Thyroid gland (tissue), 4 donors: Measurements from ENCODE around the gene SLC4A4.

ENCODE experiments used
- POLR2A ChIP-seq, 2 donors: fragments of 450-650 bp; IDR thresholded peaks; one replicate each; pipeline ENCODE4 v1.6.1; 2017; ENCODE audit warnings: antibody characterized with exemption in 2 of 2, mild to moderate bottlenecking in 2 of 2, moderate library complexity in 1 of 2
- TF ChIP-seq, protein P1 (sequence below), 6 experiments: fragments of 200-600 bp in 3 of 6; fragments of 450-650 bp in 3 of 6; sonication (generic) in 3 of 6; IDR thresholded peaks; one replicate each; pipeline ENCODE4 v1.5.1; 2016 to 2019; ENCODE audit warnings: antibody characterized with exemption in 6 of 6, mild to moderate bottlenecking in 2 of 6, inconsistent platforms in 1 of 6, moderate library complexity in 1 of 6

DNA sequence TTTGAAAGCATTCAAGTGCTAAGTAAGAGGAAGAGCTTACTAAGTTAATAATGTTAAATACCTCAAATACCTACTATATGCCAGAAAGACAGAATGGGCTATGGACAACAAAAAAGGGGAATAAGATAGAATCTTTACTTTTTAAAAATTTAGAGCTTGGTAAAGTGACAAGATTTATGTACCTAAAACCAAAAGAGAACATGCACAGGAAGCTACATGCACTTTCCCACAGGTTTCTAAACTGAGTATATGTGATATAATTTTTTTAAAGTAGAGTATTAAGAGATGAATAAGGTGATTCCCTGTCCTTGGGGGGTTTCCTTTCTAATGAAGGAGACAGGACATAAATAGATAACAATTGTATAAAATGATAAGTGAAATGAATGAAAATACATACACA lies 30.7 kb downstream of the SLC4A4 start:
- TF ChIP-seq, protein P1, sequence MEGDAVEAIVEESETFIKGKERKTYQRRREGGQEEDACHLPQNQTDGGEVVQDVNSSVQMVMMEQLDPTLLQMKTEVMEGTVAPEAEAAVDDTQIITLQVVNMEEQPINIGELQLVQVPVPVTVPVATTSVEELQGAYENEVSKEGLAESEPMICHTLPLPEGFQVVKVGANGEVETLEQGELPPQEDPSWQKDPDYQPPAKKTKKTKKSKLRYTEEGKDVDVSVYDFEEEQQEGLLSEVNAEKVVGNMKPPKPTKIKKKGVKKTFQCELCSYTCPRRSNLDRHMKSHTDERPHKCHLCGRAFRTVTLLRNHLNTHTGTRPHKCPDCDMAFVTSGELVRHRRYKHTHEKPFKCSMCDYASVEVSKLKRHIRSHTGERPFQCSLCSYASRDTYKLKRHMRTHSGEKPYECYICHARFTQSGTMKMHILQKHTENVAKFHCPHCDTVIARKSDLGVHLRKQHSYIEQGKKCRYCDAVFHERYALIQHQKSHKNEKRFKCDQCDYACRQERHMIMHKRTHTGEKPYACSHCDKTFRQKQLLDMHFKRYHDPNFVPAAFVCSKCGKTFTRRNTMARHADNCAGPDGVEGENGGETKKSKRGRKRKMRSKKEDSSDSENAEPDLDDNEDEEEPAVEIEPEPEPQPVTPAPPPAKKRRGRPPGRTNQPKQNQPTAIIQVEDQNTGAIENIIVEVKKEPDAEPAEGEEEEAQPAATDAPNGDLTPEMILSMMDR (IDR thresholded peaks at IDR 0.05) = no peak
- no peak for TF ChIP-seq POLR2A (IDR thresholded peaks at IDR 0.05)
